Measurements from ENCODE around the gene MAPK9. TPM values are rescaled to one million over a fixed set of nuclear protein-coding genes. Genes with fewer than 3 reads are reported as not detected.

Gene MAPK9
- total and polyA plus RNA-seq, 11 donors: 15.2 to 51.3 (median 41.2) TPM

DNA sequence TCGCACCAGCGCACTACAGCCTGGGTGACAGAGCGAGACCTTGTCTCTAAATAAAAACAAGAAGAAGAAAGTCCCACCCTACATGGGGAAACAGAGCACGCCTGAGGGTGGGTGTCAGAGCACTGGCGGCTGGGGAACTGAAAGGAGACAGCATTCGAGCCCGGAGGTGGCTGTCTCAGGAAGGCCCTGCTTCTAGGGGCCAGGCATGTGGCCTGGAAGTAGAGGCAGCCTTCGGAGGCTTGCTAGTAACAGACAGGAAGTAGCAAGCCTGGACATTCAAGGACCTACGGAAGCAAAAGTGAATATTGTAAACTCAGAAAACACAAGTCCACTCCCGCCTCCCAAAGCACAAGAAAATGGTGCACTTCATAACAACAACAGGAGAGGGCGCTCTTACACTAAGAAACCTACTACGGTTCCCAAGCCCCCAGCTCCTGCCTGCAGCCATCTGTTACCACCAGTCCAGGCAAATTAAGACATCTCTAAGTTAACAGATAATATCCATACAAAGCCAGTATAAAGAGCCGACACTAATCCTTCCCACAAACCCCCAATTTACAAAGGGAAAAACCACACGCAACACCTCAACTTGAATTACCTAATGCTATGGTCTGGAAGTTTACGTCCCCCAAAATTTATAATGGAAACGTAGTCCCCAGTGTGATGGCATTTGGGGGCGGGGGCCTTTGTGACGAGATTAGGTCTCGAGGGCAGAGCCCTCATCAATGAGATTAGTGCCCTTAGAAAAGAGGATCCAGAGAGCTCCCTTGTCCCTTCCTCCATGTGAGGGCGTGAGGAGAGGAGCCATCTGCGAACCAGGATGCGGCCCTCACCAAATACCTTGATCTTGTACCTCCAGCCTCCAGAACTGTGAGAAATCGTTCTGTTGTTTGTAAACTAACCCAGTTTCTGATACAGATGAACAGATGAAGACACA is 90.6 kb downstream of the MAPK9 start:
- ATAC-seq: no peak
- peaks cover 0 to 41% (median 6%) of the 10 kb centered on the region in 9 donors for H3K27me3 ChIP-seq
- WGBS, 4 donors: 71 to 75% (median 74%) methylated on average over 23 of the region's 23 CpGs

GRCh38 chr5:180199390-180199789 is 92.5 kb downstream of the MAPK9 start:
- Histone ChIP-seq H3K4me3 (no peak overlapping the region), H3K4me1 (no peaks in the 10 kb centered on the region), H3K27ac (no peak overlapping the region), H3K36me3 (no peaks in the 10 kb centered on the region), H3K27me3 (peaks cover 0 to 33% (median 3%) of the 10 kb centered on the region in 9 donors), H3K9me3 (no peaks in the 10 kb centered on the region)
- ATAC-seq: no peak
- DNase-seq: no peak
- TF ChIP-seq, protein P1, sequence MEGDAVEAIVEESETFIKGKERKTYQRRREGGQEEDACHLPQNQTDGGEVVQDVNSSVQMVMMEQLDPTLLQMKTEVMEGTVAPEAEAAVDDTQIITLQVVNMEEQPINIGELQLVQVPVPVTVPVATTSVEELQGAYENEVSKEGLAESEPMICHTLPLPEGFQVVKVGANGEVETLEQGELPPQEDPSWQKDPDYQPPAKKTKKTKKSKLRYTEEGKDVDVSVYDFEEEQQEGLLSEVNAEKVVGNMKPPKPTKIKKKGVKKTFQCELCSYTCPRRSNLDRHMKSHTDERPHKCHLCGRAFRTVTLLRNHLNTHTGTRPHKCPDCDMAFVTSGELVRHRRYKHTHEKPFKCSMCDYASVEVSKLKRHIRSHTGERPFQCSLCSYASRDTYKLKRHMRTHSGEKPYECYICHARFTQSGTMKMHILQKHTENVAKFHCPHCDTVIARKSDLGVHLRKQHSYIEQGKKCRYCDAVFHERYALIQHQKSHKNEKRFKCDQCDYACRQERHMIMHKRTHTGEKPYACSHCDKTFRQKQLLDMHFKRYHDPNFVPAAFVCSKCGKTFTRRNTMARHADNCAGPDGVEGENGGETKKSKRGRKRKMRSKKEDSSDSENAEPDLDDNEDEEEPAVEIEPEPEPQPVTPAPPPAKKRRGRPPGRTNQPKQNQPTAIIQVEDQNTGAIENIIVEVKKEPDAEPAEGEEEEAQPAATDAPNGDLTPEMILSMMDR (IDR thresholded peaks at IDR 0.05): no peak
- TF ChIP-seq POLR2A (IDR thresholded peaks at IDR 0.05): no peak
- intact Hi-C loops (cut with DNase I): no loop called here
- 64 to 70% (median 65%) methylated on average over 8 of the region's 8 CpGs for WGBS, 4 donors

More for the DNA sequence above, 90.6 kb downstream of the MAPK9 start:
- TF ChIP-seq POLR2A (IDR thresholded peaks at IDR 0.05): no peak
- TF ChIP-seq, protein P1 (IDR thresholded peaks at IDR 0.05): peak in 4 of 12 donors; percentile 20 to 24 (median 20)
- no peaks in the 10 kb centered on the region for H3K36me3 ChIP-seq
- intact Hi-C loops (cut with DNase I): loop anchor here in 1 of 10 donors (10.0 kb wide), 1 partner anchor 77 kb away; no protein-coding TSS in a partner anchor
- H3K9me3 ChIP-seq: no peaks in the 10 kb centered on the region
- H3K27ac ChIP-seq: no peak overlapping the region
- H3K4me3 ChIP-seq: no peak overlapping the region
- H3K4me1 ChIP-seq: no peaks in the 10 kb centered on the region
- no peak for DNase-seq

- Histone ChIP-seq H3K9me3 (no peaks in the 10 kb centered on the region), H3K27ac (no peak overlapping the region), H3K4me1 (no peaks in the 10 kb centered on the region), H3K27me3 (peaks cover 0 to 21% (median 0%) of the 10 kb centered on the region in 9 donors), H3K4me3 (no peak overlapping the region), H3K36me3 (no peaks in the 10 kb centered on the region)
- DNase-seq (no peak), ATAC-seq (no peak)
- no peak for TF ChIP-seq POLR2A (IDR thresholded peaks at IDR 0.05)
- TF ChIP-seq, protein P1 (IDR thresholded peaks at IDR 0.05): no peak
- WGBS, 4 donors: 93 to 98% (median 95%) methylated on average over 4 of the region's 4 CpGs
- intact Hi-C loops (cut with DNase I): no loop called here
Measured at GRCh38 chr5:180198208-180198607, 93.7 kb downstream of the MAPK9 start.

DNA sequence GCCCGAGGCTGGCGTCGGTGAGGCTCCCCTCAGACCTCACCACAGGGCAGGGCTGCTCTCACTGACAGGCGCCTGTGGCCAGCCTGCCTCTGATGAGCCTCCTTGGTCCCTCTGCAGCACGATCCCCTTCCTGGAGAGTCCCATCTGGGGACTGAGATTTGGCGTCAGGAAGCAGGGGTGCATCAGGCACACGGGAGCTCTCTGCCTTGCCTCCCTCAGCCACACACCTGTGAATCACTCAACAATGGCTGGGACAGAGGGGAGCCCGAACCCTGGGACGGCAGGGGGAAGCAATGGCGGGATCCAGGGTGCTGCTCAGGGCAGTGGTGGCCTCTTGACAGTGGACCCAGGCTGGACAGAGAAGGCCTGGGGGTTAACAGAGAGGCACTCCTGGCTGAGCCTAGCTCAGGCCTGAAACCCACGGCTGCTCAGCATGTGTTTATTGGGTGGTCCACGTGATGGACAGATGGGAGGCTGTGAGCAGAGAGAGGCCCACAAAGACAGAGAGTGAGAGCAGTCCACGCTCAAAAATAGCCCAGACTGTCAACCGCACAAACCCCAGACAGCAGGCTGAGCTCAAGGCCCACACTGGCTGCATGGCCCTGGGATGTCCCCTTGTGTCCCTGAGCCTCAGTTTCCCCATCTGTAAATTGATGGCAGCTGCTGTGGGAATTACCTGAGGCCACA is 94.7 kb downstream of the MAPK9 start:
- Histone ChIP-seq H3K4me3 (no peak overlapping the region), H3K27ac (no peak overlapping the region), H3K9me3 (no peaks in the 10 kb centered on the region), H3K36me3 (no peaks in the 10 kb centered on the region), H3K4me1 (no peaks in the 10 kb centered on the region), H3K27me3 (peaks cover 0 to 18% (median 0%) of the 10 kb centered on the region in 9 donors)
- WGBS, 4 donors: 72 to 81% (median 76%) methylated on average over 12 to 14 of the region's 14 CpGs
- intact Hi-C loops (cut with DNase I): no loop called here
- ATAC-seq: no peak
- TF ChIP-seq, protein P1 (IDR thresholded peaks at IDR 0.05): no peak
- no peak for TF ChIP-seq POLR2A (IDR thresholded peaks at IDR 0.05)
- no peak for DNase-seq

Measured in heart left ventricle (tissue), 16 donors.